ENCODE measurements around the gene TMEM132D. TPM values are rescaled to one million over a fixed set of nuclear protein-coding genes. Genes with fewer than 3 reads are reported as not detected.

The TMEM132D gene
- total and polyA plus RNA-seq, 8 donors: 0.19 to 2.8 (median 0.46) TPM

DNA sequence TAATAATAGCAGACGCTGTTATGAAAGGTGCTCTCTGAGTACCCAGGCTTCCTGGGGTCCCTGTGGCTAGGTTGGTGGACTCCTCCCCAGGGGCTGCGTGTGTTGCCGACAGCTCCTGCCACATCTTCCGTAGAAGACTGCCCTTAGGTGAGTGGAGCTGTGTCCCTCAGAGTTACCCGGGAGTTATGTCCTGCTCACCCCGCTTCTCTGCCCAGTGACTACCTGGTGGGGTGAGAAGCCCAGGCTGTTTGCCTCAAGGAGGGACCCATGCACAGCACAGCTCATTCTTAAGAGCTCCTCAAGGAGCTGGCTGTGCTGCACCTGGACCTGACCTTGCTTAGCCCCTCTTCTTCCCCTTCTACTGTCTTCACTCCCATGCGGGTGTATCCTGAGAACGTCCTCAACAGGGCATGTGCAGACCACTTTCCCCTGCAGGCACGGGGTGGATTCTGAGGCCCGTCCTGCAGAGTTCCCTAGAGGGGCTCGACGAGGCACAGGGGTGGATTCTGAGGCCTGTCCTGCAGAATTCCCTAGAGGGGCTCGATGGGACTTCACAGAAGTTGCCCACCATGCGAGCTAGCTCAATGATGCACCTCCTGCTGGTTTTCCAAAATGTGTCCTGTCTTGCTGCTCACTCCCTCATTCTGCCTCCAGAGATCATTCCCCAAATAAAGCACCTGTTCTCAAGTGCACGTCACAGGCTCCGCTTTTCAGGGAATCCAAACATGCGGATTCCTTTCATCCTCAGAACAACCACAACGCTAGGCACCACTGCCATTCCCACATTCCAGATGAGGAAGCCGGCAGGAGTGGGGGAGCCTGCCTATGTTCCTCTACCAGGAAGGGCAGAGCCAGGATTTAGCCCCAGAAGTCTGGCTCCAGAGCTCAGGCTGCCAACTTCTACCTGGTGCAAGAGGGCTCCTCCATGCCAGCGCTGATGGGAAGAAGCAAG lies 818.7 kb downstream of the TMEM132D start:
- DNase-seq: no peak
- WGBS, 2 donors: 54 to 69% methylated on average over 20 of the region's 20 CpGs
- Histone ChIP-seq H3K4me1 (no peaks in the 10 kb centered on the region), H3K9me3 (no peaks in the 10 kb centered on the region), H3K36me3 (no peaks in the 10 kb centered on the region), H3K27me3 (no peaks in the 10 kb centered on the region), H3K4me3 (no peak overlapping the region), H3K27ac (no peak overlapping the region)
- no peak for ATAC-seq
- FAIRE-seq: no peak
- TF ChIP-seq, protein P1, sequence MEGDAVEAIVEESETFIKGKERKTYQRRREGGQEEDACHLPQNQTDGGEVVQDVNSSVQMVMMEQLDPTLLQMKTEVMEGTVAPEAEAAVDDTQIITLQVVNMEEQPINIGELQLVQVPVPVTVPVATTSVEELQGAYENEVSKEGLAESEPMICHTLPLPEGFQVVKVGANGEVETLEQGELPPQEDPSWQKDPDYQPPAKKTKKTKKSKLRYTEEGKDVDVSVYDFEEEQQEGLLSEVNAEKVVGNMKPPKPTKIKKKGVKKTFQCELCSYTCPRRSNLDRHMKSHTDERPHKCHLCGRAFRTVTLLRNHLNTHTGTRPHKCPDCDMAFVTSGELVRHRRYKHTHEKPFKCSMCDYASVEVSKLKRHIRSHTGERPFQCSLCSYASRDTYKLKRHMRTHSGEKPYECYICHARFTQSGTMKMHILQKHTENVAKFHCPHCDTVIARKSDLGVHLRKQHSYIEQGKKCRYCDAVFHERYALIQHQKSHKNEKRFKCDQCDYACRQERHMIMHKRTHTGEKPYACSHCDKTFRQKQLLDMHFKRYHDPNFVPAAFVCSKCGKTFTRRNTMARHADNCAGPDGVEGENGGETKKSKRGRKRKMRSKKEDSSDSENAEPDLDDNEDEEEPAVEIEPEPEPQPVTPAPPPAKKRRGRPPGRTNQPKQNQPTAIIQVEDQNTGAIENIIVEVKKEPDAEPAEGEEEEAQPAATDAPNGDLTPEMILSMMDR (IDR thresholded peaks at IDR 0.05): no peak
- intact Hi-C loops (cut with DNase I): no loop called here

GRCh38 chr12:129083121-129083840 lies 820.5 kb downstream of the TMEM132D start:
- FAIRE-seq (no peak), DNase-seq (no peak)

DNA sequence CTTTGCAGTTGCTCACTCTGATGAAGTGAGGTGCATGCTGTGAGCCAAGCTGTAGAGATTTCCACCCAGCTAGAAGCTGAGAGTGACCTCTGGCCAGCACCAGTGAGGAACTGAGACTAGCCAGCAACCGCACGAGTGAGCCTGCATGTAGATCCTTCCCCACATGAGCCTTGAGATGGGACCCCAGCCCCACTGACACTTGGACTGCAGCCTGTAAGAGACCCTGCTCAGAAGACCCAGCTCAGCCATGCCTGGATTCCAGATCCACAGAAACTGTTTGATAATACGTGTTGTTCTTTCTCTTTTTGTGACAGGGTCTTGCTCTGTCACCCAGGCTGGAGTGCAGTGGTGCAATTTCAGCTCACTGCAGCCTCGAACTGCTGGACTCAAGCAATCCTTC lies 821.4 kb downstream of the TMEM132D start:
- Histone ChIP-seq H3K4me3 (no peak overlapping the region), H3K27ac (no peak overlapping the region), H3K9me3 (no peaks in the 10 kb centered on the region), H3K27me3 (no peaks in the 10 kb centered on the region), H3K4me1 (no peaks in the 10 kb centered on the region), H3K36me3 (no peaks in the 10 kb centered on the region)
- TF ChIP-seq, protein P1 (IDR thresholded peaks at IDR 0.05): no peak
- DNase-seq (no peak), ATAC-seq (no peak), FAIRE-seq (no peak)
- intact Hi-C loops (cut with DNase I): no loop called here
- 38 to 44% methylated on average over 4 of the region's 4 CpGs for WGBS, 2 donors

More at GRCh38 chr12:129083121-129083840, 820.5 kb downstream of the TMEM132D start:
- no peak for ATAC-seq
- Histone ChIP-seq H3K36me3 (no peaks in the 10 kb centered on the region), H3K4me1 (no peaks in the 10 kb centered on the region), H3K4me3 (no peak overlapping the region), H3K9me3 (no peaks in the 10 kb centered on the region), H3K27me3 (no peaks in the 10 kb centered on the region), H3K27ac (no peak overlapping the region)
- intact Hi-C loops (cut with DNase I): no loop called here
- 31 to 41% methylated on average over 7 of the region's 7 CpGs for WGBS, 2 donors
- TF ChIP-seq, protein P1 (IDR thresholded peaks at IDR 0.05): no peak

- intact Hi-C loops (cut with DNase I): no loop called here
- no peaks in the 10 kb centered on the region for H3K4me1 ChIP-seq
- no peaks in the 10 kb centered on the region for H3K36me3 ChIP-seq
- DNase-seq (no peak), ATAC-seq (no peak), FAIRE-seq (no peak)
- H3K27me3 ChIP-seq: no peaks in the 10 kb centered on the region
- no peak overlapping the region for H3K27ac ChIP-seq
- H3K4me3 ChIP-seq: no peak overlapping the region
- no peaks in the 10 kb centered on the region for H3K9me3 ChIP-seq
- TF ChIP-seq, protein P1 (IDR thresholded peaks at IDR 0.05): no peak
- 62 to 76% methylated on average over 14 of the region's 14 CpGs for WGBS, 2 donors
Observed at GRCh38 chr12:129081755-129082250, 822.0 kb downstream of the TMEM132D start.
